Osteocyte (in vitro differentiated cells): ENCODE results near the gene PLCD3. TPM values are rescaled to one million over a fixed set of nuclear protein-coding genes. Genes with fewer than 3 reads are reported as not detected.
A peak's percentile ranks its signal among the peaks of the same experiment; 100 is the strongest.
"Not testable (repeated sequence)": the region's sequence is repeated elsewhere in the genome, so short reads cannot be mapped to it uniquely, and the experiment has no call there.

Source experiments
- DNase-seq: peaks from one replicate; pipeline ENCODE4 v3.0.0; 2021; ENCODE audit warnings: mixed read lengths; ENCODE audit not compliant: unreplicated experiment; ENCODE audit errors: extremely low spot score
- H3K27ac Mint-ChIP-seq: one replicate; pipeline ENCODE4 v1.8.0; 2021; ENCODE audit warnings: mild to moderate bottlenecking, mixed read lengths; ENCODE audit not compliant: unreplicated experiment
- H3K27me3 Mint-ChIP-seq: one replicate; pipeline ENCODE4 v1.8.0; 2021; ENCODE audit warnings: mixed read lengths; ENCODE audit not compliant: unreplicated experiment
- H3K36me3 Mint-ChIP-seq: one replicate; pipeline ENCODE4 v1.8.0; 2021; ENCODE audit warnings: mixed read lengths; ENCODE audit not compliant: unreplicated experiment
- H3K4me1 Mint-ChIP-seq: one replicate; pipeline ENCODE4 v1.8.0; 2021; ENCODE audit warnings: mixed read lengths; ENCODE audit not compliant: unreplicated experiment
- H3K4me3 Mint-ChIP-seq: one replicate; pipeline ENCODE4 v1.8.0; 2021; ENCODE audit warnings: mild to moderate bottlenecking, moderate library complexity, mixed read lengths; ENCODE audit not compliant: unreplicated experiment
- H3K9me3 Mint-ChIP-seq: one replicate; pipeline ENCODE4 v1.8.0; 2021; ENCODE audit warnings: mixed read lengths; ENCODE audit not compliant: unreplicated experiment
- total RNA-seq: library from RNA; stranded (reverse); gene quantifications from 2 replicates; pipeline ENCODE4 v1.2.1, GENCODE V29; 2021
- TF ChIP-seq, protein P1 (sequence below): fragments of 200-600 bp; sonication (generic); IDR thresholded peaks from 2 replicates; pipeline ENCODE4 v1.5.0; 2021; ENCODE audit warnings: antibody characterized with exemption, mild to moderate bottlenecking, moderate library complexity

PLCD3 gene
- total RNA-seq, 1 donor from 2014 or later, result 111 TPM

DNA sequence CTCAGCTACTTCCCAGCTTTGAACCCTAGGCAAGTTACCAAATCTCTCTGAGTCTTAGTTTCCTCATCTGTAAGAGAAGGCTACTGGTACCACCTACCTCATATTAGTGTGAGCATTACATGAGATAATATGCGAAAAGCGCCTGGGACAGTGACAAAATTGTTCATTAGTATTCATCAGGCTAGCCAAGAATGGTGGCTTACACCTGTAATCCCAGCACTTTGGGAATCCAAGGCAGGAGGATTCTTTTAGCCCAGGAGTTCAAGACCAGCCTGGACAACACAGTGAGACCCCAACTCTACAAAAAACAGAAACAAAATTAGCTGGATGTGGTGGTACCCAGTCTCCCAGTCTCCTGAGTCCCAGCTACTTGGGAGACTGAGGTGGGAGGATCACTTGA lies 3.3 kb downstream of the PLCD3 start:
- no peak for DNase-seq
- no peaks in the 10 kb centered on the region for H3K36me3 Mint-ChIP-seq
- no peak overlapping the region for H3K4me3 Mint-ChIP-seq
- H3K9me3 Mint-ChIP-seq, result no peaks in the 10 kb centered on the region
- H3K27ac Mint-ChIP-seq, result peak overlapping the region; percentile 95
- H3K27me3 Mint-ChIP-seq, result no peaks in the 10 kb centered on the region
- peaks cover 64% of the 10 kb centered on the region for H3K4me1 Mint-ChIP-seq
- TF ChIP-seq, protein P1, sequence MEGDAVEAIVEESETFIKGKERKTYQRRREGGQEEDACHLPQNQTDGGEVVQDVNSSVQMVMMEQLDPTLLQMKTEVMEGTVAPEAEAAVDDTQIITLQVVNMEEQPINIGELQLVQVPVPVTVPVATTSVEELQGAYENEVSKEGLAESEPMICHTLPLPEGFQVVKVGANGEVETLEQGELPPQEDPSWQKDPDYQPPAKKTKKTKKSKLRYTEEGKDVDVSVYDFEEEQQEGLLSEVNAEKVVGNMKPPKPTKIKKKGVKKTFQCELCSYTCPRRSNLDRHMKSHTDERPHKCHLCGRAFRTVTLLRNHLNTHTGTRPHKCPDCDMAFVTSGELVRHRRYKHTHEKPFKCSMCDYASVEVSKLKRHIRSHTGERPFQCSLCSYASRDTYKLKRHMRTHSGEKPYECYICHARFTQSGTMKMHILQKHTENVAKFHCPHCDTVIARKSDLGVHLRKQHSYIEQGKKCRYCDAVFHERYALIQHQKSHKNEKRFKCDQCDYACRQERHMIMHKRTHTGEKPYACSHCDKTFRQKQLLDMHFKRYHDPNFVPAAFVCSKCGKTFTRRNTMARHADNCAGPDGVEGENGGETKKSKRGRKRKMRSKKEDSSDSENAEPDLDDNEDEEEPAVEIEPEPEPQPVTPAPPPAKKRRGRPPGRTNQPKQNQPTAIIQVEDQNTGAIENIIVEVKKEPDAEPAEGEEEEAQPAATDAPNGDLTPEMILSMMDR, result no peak

DNA sequence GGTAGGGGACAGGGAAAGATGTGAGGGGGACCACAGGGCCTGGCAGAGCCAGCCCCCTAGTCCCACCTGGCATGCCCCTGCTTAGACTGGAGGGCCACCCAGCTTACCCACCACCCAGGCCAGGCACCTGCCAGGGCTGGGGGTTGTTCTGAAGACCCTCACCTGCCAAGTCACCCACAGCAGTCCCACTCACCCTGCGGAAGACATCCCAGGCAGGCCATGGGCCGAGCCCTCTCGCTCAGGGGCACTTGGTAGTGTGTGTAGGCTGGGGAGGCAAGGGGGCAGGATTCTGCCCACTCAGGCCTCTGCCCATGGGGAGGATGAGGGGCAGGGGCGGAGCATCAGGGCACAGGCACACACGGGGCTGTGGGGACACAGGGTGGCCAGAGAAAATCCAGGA lies 4.0 kb downstream of the PLCD3 start:
- H3K4me1 Mint-ChIP-seq, result peaks cover 65% of the 10 kb centered on the region
- TF ChIP-seq, protein P1, result no peak
- H3K27me3 Mint-ChIP-seq, result no peaks in the 10 kb centered on the region
- no peak for DNase-seq
- no peaks in the 10 kb centered on the region for H3K36me3 Mint-ChIP-seq
- H3K4me3 Mint-ChIP-seq, result no peak overlapping the region
- H3K27ac Mint-ChIP-seq, result peak overlapping the region; percentile 95
- no peaks in the 10 kb centered on the region for H3K9me3 Mint-ChIP-seq

DNA sequence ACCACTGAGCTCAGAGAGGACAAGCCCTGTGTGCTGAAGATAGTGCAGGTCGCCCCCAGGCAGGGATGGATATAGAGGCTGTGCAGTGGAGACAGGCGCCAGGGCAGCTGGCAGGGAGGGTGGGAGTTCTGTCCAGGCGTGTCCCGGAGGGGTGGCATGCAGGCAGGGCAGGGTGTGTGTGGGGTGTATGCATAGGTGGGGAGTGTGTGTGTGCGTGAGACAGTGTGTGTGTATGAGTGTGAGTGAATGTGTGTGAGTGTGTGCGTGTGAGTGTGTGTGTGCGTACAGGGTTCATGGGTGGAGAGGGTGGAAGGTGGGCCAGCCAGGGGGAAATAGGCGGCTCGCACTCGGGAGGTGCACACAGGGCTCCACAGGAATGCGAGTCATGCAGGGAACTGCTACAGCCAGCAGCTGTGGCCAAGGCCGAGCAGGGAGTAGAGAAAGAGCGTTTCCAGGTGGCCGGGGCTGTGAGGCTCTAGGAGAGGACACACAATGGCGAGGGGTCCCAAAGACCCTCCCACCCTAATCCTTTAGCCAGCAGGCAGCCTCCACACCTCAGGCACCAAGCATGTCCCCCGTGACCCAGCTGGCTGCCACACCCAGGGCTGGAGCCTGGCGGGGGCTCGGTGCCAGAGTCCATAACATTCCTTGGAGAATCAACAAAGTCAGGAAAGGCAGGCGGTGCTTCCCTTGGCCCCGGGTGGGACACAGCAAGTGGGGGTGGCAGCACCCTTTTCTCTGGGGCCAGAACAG lies 4.6 kb downstream of the PLCD3 start:
- Mint-ChIP-seq H3K36me3 (no peaks in the 10 kb centered on the region), H3K27me3 (no peaks in the 10 kb centered on the region), H3K27ac (peak overlapping the region; percentile 95), H3K4me3 (peak overlapping the region; percentile 50), H3K9me3 (no peaks in the 10 kb centered on the region), H3K4me1 (peaks cover 71% of the 10 kb centered on the region)
- TF ChIP-seq, protein P1, result no peak
- no peak for DNase-seq

DNA sequence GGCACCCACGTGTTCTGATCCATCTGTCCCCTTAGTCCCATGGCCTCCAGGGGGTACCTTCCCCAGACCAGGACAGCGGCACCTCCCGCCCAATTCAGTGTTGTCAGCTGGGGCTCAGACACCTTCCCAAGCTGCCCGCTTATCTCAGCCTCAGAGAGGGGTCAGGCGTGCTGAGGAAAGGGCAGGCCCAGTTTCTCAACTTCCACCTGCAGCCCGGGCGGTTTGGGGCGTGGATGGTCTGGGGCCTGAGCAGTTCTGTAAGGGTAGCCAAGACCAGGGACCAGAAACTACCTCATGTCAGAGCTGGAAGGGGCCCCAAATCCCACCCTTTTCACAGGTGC lies 5.1 kb downstream of the PLCD3 start:
- peak overlapping the region; percentile 22 for H3K4me3 Mint-ChIP-seq
- no peaks in the 10 kb centered on the region for H3K27me3 Mint-ChIP-seq
- peak overlapping the region; percentile 95 for H3K27ac Mint-ChIP-seq
- peaks cover 76% of the 10 kb centered on the region for H3K4me1 Mint-ChIP-seq
- no peaks in the 10 kb centered on the region for H3K36me3 Mint-ChIP-seq
- no peak for DNase-seq
- no peaks in the 10 kb centered on the region for H3K9me3 Mint-ChIP-seq
- TF ChIP-seq, protein P1, result no peak

DNA sequence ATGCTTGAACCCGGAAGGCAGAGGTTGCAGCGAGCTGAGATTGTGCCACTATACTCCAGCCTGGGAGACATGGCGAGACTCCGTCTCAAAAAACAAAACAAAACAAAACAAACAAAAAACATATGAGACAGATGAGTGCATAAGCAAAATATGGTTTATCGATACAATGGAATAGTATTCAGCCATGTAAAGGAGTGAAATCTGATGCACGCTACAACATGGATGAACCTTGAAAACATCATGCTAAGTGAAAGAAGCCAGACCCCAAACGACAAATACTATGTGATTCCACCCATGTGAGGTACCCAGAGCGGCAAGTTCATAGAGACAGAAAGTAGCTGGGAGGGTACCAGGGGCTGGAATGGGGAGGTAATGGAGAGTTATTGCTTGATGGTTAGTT lies 6.8 kb downstream of the PLCD3 start:
- Mint-ChIP-seq H3K9me3 (no peaks in the 10 kb centered on the region), H3K27me3 (no peaks in the 10 kb centered on the region), H3K4me1 (peaks cover 72% of the 10 kb centered on the region), H3K27ac (peak overlapping the region; percentile 34), H3K36me3 (no peaks in the 10 kb centered on the region), H3K4me3 (no peak overlapping the region)
- DNase-seq, result no peak
- TF ChIP-seq, protein P1, result no peak

DNA sequence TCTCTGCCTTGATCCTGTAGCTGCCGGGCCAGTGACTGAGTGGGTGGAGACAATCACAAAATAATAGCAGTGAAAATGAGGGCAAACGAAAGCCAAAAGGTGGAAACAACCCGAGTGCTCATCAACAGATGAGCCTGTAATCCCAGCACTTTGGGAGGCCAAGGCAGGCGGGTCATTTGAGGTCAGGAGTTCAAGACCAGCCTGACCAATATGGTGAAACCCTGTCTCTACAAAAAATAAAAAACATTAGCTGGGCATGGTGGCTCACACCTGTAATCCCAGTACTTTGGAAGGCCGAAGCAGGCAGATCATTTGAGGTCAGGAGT lies 7.6 kb downstream of the PLCD3 start:
- not testable (repeated sequence) for H3K27me3 Mint-ChIP-seq, H3K36me3 Mint-ChIP-seq, H3K4me3 Mint-ChIP-seq, H3K9me3 Mint-ChIP-seq, DNase-seq
- Mint-ChIP-seq H3K27ac (peak overlapping the region; percentile 76), H3K4me1 (peaks cover 72% of the 10 kb centered on the region)
